Fibroblast of skin of left quadriceps (primary cell): Measurements from ENCODE around the gene UBC.
"Not testable (repeated sequence)": the region's sequence is repeated elsewhere in the genome, so short reads cannot be mapped to it uniquely, and the experiment has no call there.

Experiments
- DNase-seq, 2 experiments: peaks; one replicate each; pipeline ENCODE4 v3.0.0-alpha.2; 2013; ENCODE audit warnings: low read depth in 2 of 2

UBC gene

GRCh38 chr12:124884587-124885438, 29.6 kb downstream of the UBC start:
- no peak for DNase-seq

GRCh38 chr12:124883263-124884130, 31.0 kb downstream of the UBC start:
- no peak for DNase-seq

GRCh38 chr12:124881123-124881522, 33.3 kb downstream of the UBC start:
- DNase-seq: no peak

- not testable (repeated sequence) for DNase-seq
These were observed 34.1 kb downstream of the UBC start for GRCh38 chr12:124880335-124880734.

- no peak for DNase-seq
These were observed 35.5 kb downstream of the UBC start for GRCh38 chr12:124878795-124879516.

- DNase-seq: no peak
These were observed 37.0 kb downstream of the UBC start for GRCh38 chr12:124877423-124877822.

GRCh38 chr12:124876171-124876570, 38.3 kb downstream of the UBC start:
- no peak for DNase-seq

- DNase-seq: no peak
These were observed 38.7 kb downstream of the UBC start for GRCh38 chr12:124875803-124876132.

- no peak for DNase-seq
These were observed 39.3 kb downstream of the UBC start for GRCh38 chr12:124874988-124875802.

- no peak for DNase-seq
These were observed 40.3 kb downstream of the UBC start for GRCh38 chr12:124874188-124874587.

GRCh38 chr12:124872068-124872719, 42.3 kb downstream of the UBC start:
- DNase-seq: no peak

- DNase-seq: no peak
These were observed 43.2 kb downstream of the UBC start for GRCh38 chr12:124871297-124871696.

GRCh38 chr12:124870515-124870914, 43.9 kb downstream of the UBC start:
- no peak for DNase-seq

- no peak for DNase-seq
These were observed 45.3 kb downstream of the UBC start for GRCh38 chr12:124869059-124869665.

GRCh38 chr12:124868252-124869058, 46.0 kb downstream of the UBC start:
- no peak for DNase-seq

GRCh38 chr12:124867401-124867930, 47.0 kb downstream of the UBC start:
- peak; percentile 15 to 21 for DNase-seq

GRCh38 chr12:124866883-124867400, 47.5 kb downstream of the UBC start:
- no peak for DNase-seq

GRCh38 chr12:124866195-124866882, 48.1 kb downstream of the UBC start:
- DNase-seq: no peak
